Activated effector memory CD4-positive, alpha-beta T cell treated with Interleukin-2 at 50 U/mL for 16 hours (primary cell): ENCODE data around the gene CFAP74.
"Not testable (repeated sequence)": the region's sequence is repeated elsewhere in the genome, so short reads cannot be mapped to it uniquely, and the experiment has no call there.

Experiments
- DNase-seq: peaks from one replicate; pipeline ENCODE4 v3.0.0-alpha.2; 2020

The CFAP74 gene

GRCh38 chr1:1893291-1893985, 110.1 kb downstream of the CFAP74 start:
- no peak for DNase-seq

- no peak for DNase-seq
Measured at GRCh38 chr1:1892763-1893120, 110.8 kb downstream of the CFAP74 start.

- DNase-seq: no peak
Measured at GRCh38 chr1:1892079-1892762, 111.4 kb downstream of the CFAP74 start.

- no peak for DNase-seq
Measured at GRCh38 chr1:1891349-1892078, 112.1 kb downstream of the CFAP74 start.

GRCh38 chr1:1890506-1891348, 112.9 kb downstream of the CFAP74 start, which contains the start of gene GNB1:
GNB1 (minus strand) TSS chr1:1891087; CDS start chr1:1825453, 65,634 bp downstream.
- peak; percentile 85 for DNase-seq

- DNase-seq: peak; percentile 26
Measured at GRCh38 chr1:1889847-1890505, 113.6 kb downstream of the CFAP74 start.

- no peak for DNase-seq
Measured at GRCh38 chr1:1889090-1889750, 114.4 kb downstream of the CFAP74 start.

GRCh38 chr1:1883890-1884289, 119.7 kb downstream of the CFAP74 start:
- not testable (repeated sequence) for DNase-seq

- no peak for DNase-seq
Measured at GRCh38 chr1:1883092-1883873, 120.3 kb downstream of the CFAP74 start.

- DNase-seq: no peak
Measured at GRCh38 chr1:1881727-1882126, 121.9 kb downstream of the CFAP74 start.

GRCh38 chr1:1880617-1881312, 122.8 kb downstream of the CFAP74 start:
- no peak for DNase-seq

- no peak for DNase-seq
Measured at GRCh38 chr1:1879942-1880341, 123.6 kb downstream of the CFAP74 start.

- no peak for DNase-seq
Measured at GRCh38 chr1:1877865-1878436, 125.6 kb downstream of the CFAP74 start.

- DNase-seq: no peak
Measured at GRCh38 chr1:1876335-1876930, 127.2 kb downstream of the CFAP74 start.

- DNase-seq: no peak
Measured at GRCh38 chr1:1875932-1876331, 127.7 kb downstream of the CFAP74 start.

- DNase-seq: no peak
Measured at GRCh38 chr1:1874901-1875300, 128.7 kb downstream of the CFAP74 start.

- DNase-seq: no peak
Measured at GRCh38 chr1:1873186-1873585, 130.4 kb downstream of the CFAP74 start.

GRCh38 chr1:1872329-1872994, 131.1 kb downstream of the CFAP74 start:
- no peak for DNase-seq
